MCF 10A (cell line): ENCODE measurements around the gene PALS2. TPM values are rescaled to one million over a fixed set of nuclear protein-coding genes. Genes with fewer than 3 reads are reported as not detected.

ENCODE experiments used
- BruUV-seq: library from RNA; stranded (reverse); fragments of 400-500 nt; replicated peaks from 2 replicates; lab custom pipeline; 2021; lab: Mats Ljungman, UMichigan
- CTCF ChIA-PET: fragments of 300-600 bp; sonication (Branson Sonifier 250); formaldehyde crosslinking; extraction: SDS; loops from one replicate; lab custom pipeline; 2021; ENCODE audit warnings: antibody characterized with exemption, inconsistent platforms; lab: Yijun Ruan, JAX
- POLR2A ChIA-PET: fragments of 300-600, 350-650 bp; sonication (Branson Sonifier 250); formaldehyde crosslinking; extraction: SDS; loops from one replicate; lab custom pipeline; 2020; ENCODE audit warnings: antibody characterized with exemption, inconsistent platforms; lab: Yijun Ruan, JAX
- DNase-seq: peaks from one replicate; pipeline ENCODE4 v3.0.0-alpha.2; 2018; ENCODE audit not compliant: unreplicated experiment
- H3K27ac Mint-ChIP-seq: one replicate; pipeline ENCODE4 v1.8.0; 2022; ENCODE audit warnings: mild to moderate bottlenecking, low read depth, mixed read lengths; ENCODE audit not compliant: unreplicated experiment
- H3K27me3 Mint-ChIP-seq: one replicate; pipeline ENCODE4 v1.8.0; 2022; ENCODE audit warnings: mixed read lengths; ENCODE audit not compliant: insufficient read depth, unreplicated experiment
- H3K36me3 Mint-ChIP-seq: one replicate; pipeline ENCODE4 v1.8.0; 2022; ENCODE audit warnings: mild to moderate bottlenecking, moderate library complexity, mixed read lengths; ENCODE audit not compliant: insufficient read depth, unreplicated experiment
- H3K4me1 Mint-ChIP-seq: one replicate; pipeline ENCODE4 v1.8.0; 2022; ENCODE audit warnings: mixed read lengths; ENCODE audit not compliant: insufficient read depth, unreplicated experiment
- H3K4me3 Mint-ChIP-seq: one replicate; pipeline ENCODE4 v1.8.0; 2022; ENCODE audit warnings: mild to moderate bottlenecking, moderate library complexity, mixed read lengths; ENCODE audit not compliant: unreplicated experiment
- H3K9me3 Mint-ChIP-seq: one replicate; pipeline ENCODE4 v1.8.0; 2022; ENCODE audit warnings: mixed read lengths; ENCODE audit not compliant: unreplicated experiment
- intact Hi-C: fragments of 100-400 bp; cut with micrococcal nuclease; formaldehyde crosslinking; loops from 2 replicates; pipeline ENCODE4 v1.14.1; 2022
- total RNA-seq: library from RNA; stranded (reverse); gene quantifications from 2 replicates; pipeline ENCODE4 v1.2.3, GENCODE V29; 2022
- TF ChIP-seq, protein P1 (sequence below): fragments of 200-600 bp; IDR thresholded peaks from one replicate; pipeline ENCODE4 v1.8.0; 2022; ENCODE audit warnings: antibody characterized with exemption, mild to moderate bottlenecking; ENCODE audit not compliant: unreplicated experiment

Gene PALS2
- total RNA-seq, 1 experiment from 2014 or later, result 36.3 TPM

DNA sequence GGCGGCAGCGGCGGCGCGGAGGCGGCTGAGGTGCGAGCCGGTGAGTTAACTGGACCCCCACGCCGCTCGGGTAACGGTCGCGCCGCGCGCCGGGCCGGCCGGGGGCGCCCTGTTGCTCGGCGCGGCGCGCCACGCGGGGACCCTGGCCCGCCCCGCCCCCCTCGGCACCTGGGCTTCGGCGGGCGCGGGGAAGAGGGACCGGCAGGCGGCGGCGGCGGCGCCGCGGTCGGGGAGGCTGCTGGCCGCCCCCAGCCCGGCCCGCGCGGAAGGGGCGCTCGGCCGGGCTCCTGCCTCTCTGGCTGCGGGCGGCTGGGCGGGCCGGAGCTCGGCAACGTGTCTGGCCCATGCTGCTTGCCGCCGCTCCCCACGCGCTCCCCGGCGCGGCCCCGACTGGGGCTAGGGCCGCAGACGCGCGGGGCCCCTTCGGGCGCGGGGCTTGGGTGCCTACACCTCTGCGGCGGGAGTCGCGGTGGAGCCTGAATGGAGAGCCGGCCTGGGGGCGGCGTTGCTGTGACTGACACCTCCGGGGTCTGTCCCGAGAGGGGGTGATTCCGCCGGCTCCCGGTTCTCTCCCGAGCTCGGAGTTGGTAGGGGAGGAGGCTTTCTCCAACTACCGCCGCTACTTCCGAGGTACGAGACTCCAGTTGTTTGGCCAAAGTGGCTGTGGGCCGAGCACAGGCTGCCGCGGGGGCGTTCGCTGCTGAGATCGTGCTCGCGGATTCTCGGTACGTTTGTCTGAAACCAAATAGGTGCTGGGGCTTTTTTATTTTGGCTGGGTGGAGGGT, 494 bp downstream of the PALS2 start:
- BruUV-seq, result no TSS peak
- ChIA-PET POLR2A (interaction anchor here (0.5 to 6.2 kb wide), 21 partner anchors 9 to 811 kb away, joined by 3 to 47 read pairs (median 4); partner anchors contain the start of genes CYCS and OSBPL3), CTCF (interaction anchor here (0.6 to 1.1 kb wide), 8 partner anchors 21 to 856 kb away, joined by 3 to 9 read pairs (median 4); no protein-coding TSS in a partner anchor)
- peak overlapping the region; percentile 99 for H3K4me3 Mint-ChIP-seq
- intact Hi-C loops, result loop anchor here (2.0 to 10.0 kb wide), 3 partner anchors 201 to 525 kb away; no protein-coding TSS in a partner anchor
- H3K9me3 Mint-ChIP-seq, result no peaks in the 10 kb centered on the region
- TF ChIP-seq, protein P1, sequence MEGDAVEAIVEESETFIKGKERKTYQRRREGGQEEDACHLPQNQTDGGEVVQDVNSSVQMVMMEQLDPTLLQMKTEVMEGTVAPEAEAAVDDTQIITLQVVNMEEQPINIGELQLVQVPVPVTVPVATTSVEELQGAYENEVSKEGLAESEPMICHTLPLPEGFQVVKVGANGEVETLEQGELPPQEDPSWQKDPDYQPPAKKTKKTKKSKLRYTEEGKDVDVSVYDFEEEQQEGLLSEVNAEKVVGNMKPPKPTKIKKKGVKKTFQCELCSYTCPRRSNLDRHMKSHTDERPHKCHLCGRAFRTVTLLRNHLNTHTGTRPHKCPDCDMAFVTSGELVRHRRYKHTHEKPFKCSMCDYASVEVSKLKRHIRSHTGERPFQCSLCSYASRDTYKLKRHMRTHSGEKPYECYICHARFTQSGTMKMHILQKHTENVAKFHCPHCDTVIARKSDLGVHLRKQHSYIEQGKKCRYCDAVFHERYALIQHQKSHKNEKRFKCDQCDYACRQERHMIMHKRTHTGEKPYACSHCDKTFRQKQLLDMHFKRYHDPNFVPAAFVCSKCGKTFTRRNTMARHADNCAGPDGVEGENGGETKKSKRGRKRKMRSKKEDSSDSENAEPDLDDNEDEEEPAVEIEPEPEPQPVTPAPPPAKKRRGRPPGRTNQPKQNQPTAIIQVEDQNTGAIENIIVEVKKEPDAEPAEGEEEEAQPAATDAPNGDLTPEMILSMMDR, result no peak
- H3K4me1 Mint-ChIP-seq, result peaks cover 19% of the 10 kb centered on the region
- H3K27me3 Mint-ChIP-seq, result peaks cover 21% of the 10 kb centered on the region
- peak; percentile 64 for DNase-seq
- peaks cover 6% of the 10 kb centered on the region for H3K36me3 Mint-ChIP-seq
- H3K27ac Mint-ChIP-seq, result peak overlapping the region; percentile 95

DNA sequence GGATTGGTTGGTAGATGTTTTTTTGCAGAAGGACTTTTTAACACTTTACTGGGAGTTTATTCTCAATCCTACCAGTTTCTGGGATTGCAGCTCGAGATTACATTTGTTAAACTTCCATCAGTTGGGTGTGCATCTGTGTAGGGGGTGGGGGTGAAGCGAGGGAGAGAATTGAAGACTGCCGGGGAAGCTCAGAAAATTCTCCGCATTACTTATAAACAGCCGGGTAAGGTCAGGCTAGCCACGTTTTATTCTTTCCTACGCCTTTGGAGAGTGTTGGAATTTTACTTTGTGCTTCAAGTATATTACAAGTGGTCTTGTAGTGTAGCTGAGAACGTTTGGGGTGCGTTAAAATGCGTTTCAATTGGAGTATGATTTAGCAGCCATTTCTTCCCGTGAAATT, 1.1 kb downstream of the PALS2 start:
- DNase-seq, result no peak
- Mint-ChIP-seq H3K4me3 (peak overlapping the region; percentile 99), H3K4me1 (peaks cover 19% of the 10 kb centered on the region), H3K9me3 (no peaks in the 10 kb centered on the region), H3K36me3 (peaks cover 6% of the 10 kb centered on the region), H3K27ac (peak overlapping the region; percentile 95), H3K27me3 (peaks cover 15% of the 10 kb centered on the region)
- BruUV-seq, result TSS peak; percentile 30
- ChIA-PET CTCF (interaction anchor here (0.6 to 1.1 kb wide), 7 partner anchors 20 to 857 kb away, joined by 3 to 9 read pairs (median 4); no protein-coding TSS in a partner anchor), POLR2A (interaction anchor here (0.6 to 6.2 kb wide), 16 partner anchors 9 to 977 kb away, joined by 3 to 47 read pairs (median 4); partner anchors contain the start of genes CYCS and OSBPL3)
- TF ChIP-seq, protein P1, result no peak
- intact Hi-C loops, result loop anchor here (2.0 to 10.0 kb wide), 2 partner anchors 200 to 524 kb away; no protein-coding TSS in a partner anchor

DNA sequence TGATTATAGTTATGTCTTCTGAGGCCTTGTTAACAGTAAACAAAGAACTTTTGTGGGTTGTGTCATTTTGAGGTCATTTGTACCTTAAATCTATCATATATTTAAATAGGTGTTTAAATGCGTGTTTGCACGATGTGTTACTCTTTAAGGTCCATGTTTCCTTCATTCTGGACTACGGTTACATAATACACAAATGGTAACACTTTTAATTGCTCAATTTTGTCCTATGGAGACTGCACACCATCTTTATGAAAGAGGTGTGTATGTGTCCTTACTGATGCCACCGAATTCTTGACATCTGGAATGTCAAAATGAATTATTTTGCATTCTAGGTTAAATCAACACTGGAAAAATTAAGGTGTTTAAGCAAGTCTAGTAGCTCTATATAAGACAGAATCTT, 1.7 kb downstream of the PALS2 start:
- BruUV-seq, result no TSS peak
- TF ChIP-seq, protein P1, result no peak
- peak; percentile 22 for DNase-seq
- no peaks in the 10 kb centered on the region for H3K9me3 Mint-ChIP-seq
- POLR2A ChIA-PET, result interaction anchor here (0.6 to 6.2 kb wide), 15 partner anchors 13 to 977 kb away, joined by 3 to 47 read pairs (median 4); partner anchors contain the start of genes CYCS and OSBPL3
- H3K27ac Mint-ChIP-seq, result peak overlapping the region; percentile 95
- H3K4me1 Mint-ChIP-seq, result peaks cover 19% of the 10 kb centered on the region
- intact Hi-C loops, result loop anchor here (2.0 to 10.0 kb wide), 4 partner anchors 168 to 713 kb away; no protein-coding TSS in a partner anchor
- H3K36me3 Mint-ChIP-seq, result peaks cover 6% of the 10 kb centered on the region
- peaks cover 9% of the 10 kb centered on the region for H3K27me3 Mint-ChIP-seq
- CTCF ChIA-PET, result interaction anchor here (0.5 to 4.0 kb wide), 11 partner anchors 65 to 1718 kb away, joined by 3 to 60 read pairs (median 4); no protein-coding TSS in a partner anchor
- H3K4me3 Mint-ChIP-seq, result peak overlapping the region; percentile 99
